CD8-positive, alpha-beta memory T cell (primary cell): Measurements from ENCODE around the gene PITPNM2. TPM values are rescaled to one million over a fixed set of nuclear protein-coding genes. Genes with fewer than 3 reads are reported as not detected.

Experiments
- CTCF ChIA-PET: fragments of 350-600 bp; sonication (Branson Sonifier 250); formaldehyde crosslinking; loops from one replicate; lab custom pipeline; 2021; ENCODE audit warnings: antibody characterized with exemption; lab: Charles Lee
- POLR2A ChIA-PET: fragments of 350-600 bp; sonication (Branson Sonifier 250); formaldehyde crosslinking; loops from one replicate; lab custom pipeline; 2021; ENCODE audit warnings: antibody characterized with exemption; lab: Charles Lee
- DNase-seq, 5 donors: peaks; one replicate each; pipeline versions ENCODE4 v3.0.0 to v3.0.0-alpha.2; 2020 to 2022; ENCODE audit warnings: mixed read lengths in 1 of 5
- H3K27ac ChIP-seq: one replicate; pipeline ENCODE4 v1.7.0; 2013; ENCODE audit warnings: low read depth, mild to moderate bottlenecking, low read length, moderate library complexity
- H3K27me3 ChIP-seq: 2 replicates; pipeline ENCODE4 v1.7.0; 2013; ENCODE audit warnings: low read length, mild to moderate bottlenecking; ENCODE audit not compliant: insufficient read depth, poor library complexity, severe bottlenecking
- H3K36me3 ChIP-seq: 2 replicates; pipeline ENCODE4 v1.7.0; 2013; ENCODE audit warnings: mild to moderate bottlenecking, low read length, moderate library complexity; ENCODE audit not compliant: insufficient read depth
- H3K4me1 ChIP-seq: 2 replicates; pipeline ENCODE4 v1.7.0; 2013; ENCODE audit warnings: mild to moderate bottlenecking, low read length, moderate library complexity; ENCODE audit not compliant: insufficient read depth
- H3K4me3 ChIP-seq: 2 replicates; pipeline ENCODE4 v1.7.0; 2013; ENCODE audit warnings: mild to moderate bottlenecking, low read length
- H3K9me3 ChIP-seq: 2 replicates; pipeline ENCODE4 v1.7.0; 2013; ENCODE audit warnings: mild to moderate bottlenecking, low read length
- H3K27ac Mint-ChIP-seq, 8 donors: one replicate each; pipeline ENCODE4 v1.8.0; 2020 to 2021; ENCODE audit warnings: mixed read lengths in 8 of 8, mild to moderate bottlenecking in 6 of 8, inconsistent platforms in 3 of 8, moderate library complexity in 3 of 8
- H3K27me3 Mint-ChIP-seq, 2 donors: one replicate each; pipeline ENCODE4 v1.8.0; 2020 to 2021; ENCODE audit warnings: mixed read lengths in 2 of 2, mild to moderate bottlenecking in 1 of 2, moderate library complexity in 1 of 2
- H3K36me3 Mint-ChIP-seq, 3 donors: one replicate each; pipeline ENCODE4 v1.8.0; 2020 to 2021; ENCODE audit warnings: mixed read lengths in 3 of 3, inconsistent platforms in 1 of 3, mild to moderate bottlenecking in 1 of 3
- H3K4me1 Mint-ChIP-seq, 3 donors: one replicate each; pipeline ENCODE4 v1.8.0; 2020 to 2021; ENCODE audit warnings: mixed read lengths in 3 of 3, inconsistent platforms in 1 of 3, mild to moderate bottlenecking in 1 of 3
- H3K4me3 Mint-ChIP-seq, 7 donors: one replicate each; pipeline ENCODE4 v1.8.0; 2020 to 2021; ENCODE audit warnings: mixed read lengths in 7 of 7, mild to moderate bottlenecking in 6 of 7, moderate library complexity in 4 of 7, inconsistent platforms in 2 of 7
- H3K9me3 Mint-ChIP-seq, 5 donors: one replicate each; pipeline ENCODE4 v1.8.0; 2020 to 2022; ENCODE audit warnings: mixed read lengths in 5 of 5, mild to moderate bottlenecking in 3 of 5, moderate library complexity in 2 of 5, inconsistent platforms in 1 of 5
- polyA plus RNA-seq: library from polyadenylated mRNA; unstranded; fragments of 300-500 nt; fragmentation: Illumina TruSeq; gene quantifications from one replicate; pipeline ENCODE4 v1.2.3, GENCODE V29; 2021
- total RNA-seq, 2 experiments: library from RNA; stranded (reverse); gene quantifications; one replicate each; pipeline ENCODE4 v1.2.3, GENCODE V29; 2021

PITPNM2 gene
- total and polyA plus RNA-seq, 3 experiments from 2014 or later: 1.8 to 6.1 (median 5.1) TPM

DNA sequence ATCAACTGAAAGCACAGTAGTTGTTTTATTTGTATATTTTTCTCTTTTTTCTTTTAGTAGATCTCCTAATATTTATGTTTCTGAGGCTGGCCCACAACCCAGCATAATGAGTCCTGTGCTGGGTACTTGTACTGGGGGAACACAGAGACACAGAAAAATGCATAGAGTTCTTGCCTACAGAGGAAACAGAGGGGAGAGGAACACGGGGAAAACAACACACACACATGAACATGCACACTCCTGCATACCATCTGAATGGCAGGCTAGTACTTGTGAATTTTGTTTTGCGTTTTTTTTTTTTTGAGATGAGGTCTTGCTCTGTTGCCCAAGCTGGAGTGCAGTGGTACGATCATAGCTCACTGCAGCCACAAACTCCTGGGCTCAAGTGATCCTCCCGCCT is 21.3 kb downstream of the PITPNM2 start:
- peak overlapping the region in 3 of 8 donors; percentile 23 to 63 (median 23) for H3K27ac Mint-ChIP-seq
- H3K36me3 ChIP-seq: no peaks in the 10 kb centered on the region
- no peak overlapping the region for H3K27ac ChIP-seq
- CTCF ChIA-PET: no interaction called here
- no peak overlapping the region for H3K4me3 ChIP-seq
- no peaks in the 10 kb centered on the region for H3K36me3 Mint-ChIP-seq
- H3K4me3 Mint-ChIP-seq: no peak overlapping the region
- no peaks in the 10 kb centered on the region for H3K27me3 Mint-ChIP-seq
- no peaks in the 10 kb centered on the region for H3K9me3 Mint-ChIP-seq
- DNase-seq: no peak
- peaks cover 24% of the 10 kb centered on the region for H3K4me1 ChIP-seq
- no peaks in the 10 kb centered on the region for H3K27me3 ChIP-seq
- no peaks in the 10 kb centered on the region for H3K9me3 ChIP-seq
- POLR2A ChIA-PET: no interaction called here
- peaks cover 15 to 21% (median 17%) of the 10 kb centered on the region in 3 donors for H3K4me1 Mint-ChIP-seq

DNA sequence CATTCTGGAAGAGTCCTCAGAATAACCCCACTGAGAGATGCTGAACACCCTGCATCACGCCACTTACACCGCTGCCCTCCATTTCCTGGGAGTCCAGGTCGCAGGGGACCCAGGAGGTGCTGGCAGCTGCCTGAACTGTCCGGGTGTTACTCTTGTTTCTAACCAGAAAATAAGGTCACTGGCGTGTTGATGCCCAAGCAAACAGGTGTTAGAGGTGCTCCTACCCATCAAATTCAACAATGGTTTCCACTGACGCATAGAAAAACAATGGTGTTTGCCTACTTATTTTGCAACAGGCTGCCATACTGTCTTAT is 23.8 kb downstream of the PITPNM2 start:
- no peak for DNase-seq
- Histone ChIP-seq H3K36me3 (no peaks in the 10 kb centered on the region), H3K9me3 (no peaks in the 10 kb centered on the region), H3K27me3 (no peaks in the 10 kb centered on the region), H3K27ac (no peak overlapping the region), H3K4me1 (peaks cover 36% of the 10 kb centered on the region), H3K4me3 (no peak overlapping the region)
- Mint-ChIP-seq H3K4me3 (no peak overlapping the region), H3K27ac (no peak overlapping the region), H3K4me1 (peaks cover 20 to 25% (median 23%) of the 10 kb centered on the region in 3 donors), H3K36me3 (no peaks in the 10 kb centered on the region), H3K9me3 (no peaks in the 10 kb centered on the region), H3K27me3 (no peaks in the 10 kb centered on the region)
- ChIA-PET POLR2A (interaction anchor here (0.6 kb wide), 2 partner anchors 136 to 1262 kb away, joined by 3 to 4 read pairs; no protein-coding TSS in a partner anchor), CTCF (no interaction called here)

- no peak overlapping the region for H3K27ac ChIP-seq
- DNase-seq: no peak
- no peaks in the 10 kb centered on the region for H3K9me3 Mint-ChIP-seq
- no peaks in the 10 kb centered on the region for H3K9me3 ChIP-seq
- no peak overlapping the region for H3K4me3 ChIP-seq
- H3K4me1 Mint-ChIP-seq: peaks cover 19 to 24% (median 23%) of the 10 kb centered on the region in 3 donors
- no peak overlapping the region for H3K27ac Mint-ChIP-seq
- no peaks in the 10 kb centered on the region for H3K27me3 Mint-ChIP-seq
- H3K36me3 ChIP-seq: no peaks in the 10 kb centered on the region
- POLR2A ChIA-PET: interaction anchor here (0.6 kb wide), 2 partner anchors 135 to 1262 kb away, joined by 3 to 4 read pairs; no protein-coding TSS in a partner anchor
- peaks cover 38% of the 10 kb centered on the region for H3K4me1 ChIP-seq
- H3K27me3 ChIP-seq: no peaks in the 10 kb centered on the region
- CTCF ChIA-PET: interaction anchor here (1.0 kb wide), 1 partner anchor 51 kb away, joined by 3 read pairs; no protein-coding TSS in a partner anchor
- no peak overlapping the region for H3K4me3 Mint-ChIP-seq
- H3K36me3 Mint-ChIP-seq: no peaks in the 10 kb centered on the region
These were observed 24.4 kb downstream of the PITPNM2 start for GRCh38 chr12:123126294-123127181.

GRCh38 chr12:123122626-123123025 is 28.3 kb downstream of the PITPNM2 start:
- DNase-seq: peak in 1 of 5 donors; percentile 21
- Histone ChIP-seq H3K36me3 (no peaks in the 10 kb centered on the region), H3K27ac (no peak overlapping the region), H3K27me3 (no peaks in the 10 kb centered on the region), H3K4me1 (peaks cover 62% of the 10 kb centered on the region), H3K9me3 (no peaks in the 10 kb centered on the region), H3K4me3 (no peak overlapping the region)
- H3K36me3 Mint-ChIP-seq: no peaks in the 10 kb centered on the region
- ChIA-PET POLR2A (interaction anchor here (0.6 to 0.7 kb wide), 2 partner anchors 16 to 47 kb away, joined by 3 to 4 read pairs; no protein-coding TSS in a partner anchor), CTCF (interaction anchor here (0.7 kb wide), 1 partner anchor 116 kb away, joined by 3 read pairs; no protein-coding TSS in a partner anchor)
- no peaks in the 10 kb centered on the region for H3K27me3 Mint-ChIP-seq
- H3K27ac Mint-ChIP-seq: peak overlapping the region in 6 of 8 donors; percentile 11 to 79 (median 48)
- H3K4me3 Mint-ChIP-seq: peak overlapping the region in 2 of 7 donors; percentile 6 to 22
- H3K4me1 Mint-ChIP-seq: peaks cover 33 to 34% (median 33%) of the 10 kb centered on the region in 3 donors
- no peaks in the 10 kb centered on the region for H3K9me3 Mint-ChIP-seq

DNA sequence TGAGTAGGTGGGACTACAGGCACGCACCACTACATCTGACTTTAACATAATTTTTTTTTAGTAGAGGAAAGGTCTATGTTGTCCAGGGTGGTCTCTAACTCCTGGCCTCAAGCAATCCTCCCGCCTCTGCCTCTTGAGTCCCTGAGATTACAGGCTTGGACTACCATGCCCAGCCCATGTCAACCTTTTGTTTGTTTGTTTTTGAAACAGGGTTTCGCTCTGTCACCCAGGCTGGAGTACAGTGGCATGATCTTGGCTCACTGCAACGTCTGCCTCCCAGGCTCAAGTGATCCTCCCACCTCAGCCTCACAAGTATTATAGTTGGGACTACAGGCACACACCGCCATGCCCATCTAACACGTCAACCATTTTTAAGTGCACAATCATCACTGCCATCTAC is 29.2 kb downstream of the PITPNM2 start:
- Histone ChIP-seq H3K9me3 (no peaks in the 10 kb centered on the region), H3K27me3 (no peaks in the 10 kb centered on the region), H3K4me1 (peaks cover 69% of the 10 kb centered on the region), H3K4me3 (no peak overlapping the region), H3K27ac (no peak overlapping the region), H3K36me3 (no peaks in the 10 kb centered on the region)
- no peak overlapping the region for H3K4me3 Mint-ChIP-seq
- ChIA-PET CTCF (interaction anchor here (1.2 kb wide), 1 partner anchor 14 kb away, joined by 3 read pairs; no protein-coding TSS in a partner anchor), POLR2A (no interaction called here)
- H3K27ac Mint-ChIP-seq: peak overlapping the region in 5 of 8 donors; percentile 25 to 81 (median 77)
- H3K9me3 Mint-ChIP-seq: no peaks in the 10 kb centered on the region
- no peak for DNase-seq
- H3K36me3 Mint-ChIP-seq: no peaks in the 10 kb centered on the region
- no peaks in the 10 kb centered on the region for H3K27me3 Mint-ChIP-seq
- H3K4me1 Mint-ChIP-seq: peaks cover 33 to 34% (median 33%) of the 10 kb centered on the region in 3 donors

DNA sequence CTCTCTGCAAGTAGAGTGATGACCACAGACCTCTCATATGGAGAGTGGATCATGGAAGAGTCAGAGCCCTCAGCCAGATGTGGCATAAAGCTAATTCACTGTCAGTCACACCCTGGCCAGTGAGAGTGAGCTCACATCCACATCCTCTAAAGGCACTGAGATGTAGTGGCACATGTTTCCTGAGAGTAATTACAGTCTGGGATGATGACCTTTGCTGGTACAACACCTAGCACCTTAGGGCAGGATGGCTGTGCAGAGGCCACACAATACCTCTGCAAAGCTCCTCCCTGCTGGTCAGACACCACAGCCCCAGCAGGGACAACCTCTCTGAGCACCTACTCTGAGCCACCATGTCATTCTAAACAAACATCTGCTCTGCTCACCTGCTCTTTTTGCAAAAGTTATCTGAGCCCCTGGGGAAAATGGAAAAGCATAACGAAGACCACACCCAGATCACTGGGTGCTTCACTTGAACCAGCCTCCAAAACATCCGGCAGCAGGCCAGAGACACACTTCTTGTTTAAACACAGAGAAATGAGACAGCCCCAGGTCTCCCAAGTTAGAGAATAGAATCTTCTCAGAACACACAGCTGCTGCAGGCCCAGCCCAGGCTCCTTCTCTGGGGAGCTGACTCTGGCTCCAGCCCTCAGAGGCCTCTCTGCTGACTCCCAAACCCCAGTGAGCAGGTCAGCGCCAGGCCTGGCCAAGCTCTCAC is 30.3 kb downstream of the PITPNM2 start:
- peak overlapping the region in 7 of 8 donors; percentile 30 to 86 (median 71) for H3K27ac Mint-ChIP-seq
- Histone ChIP-seq H3K36me3 (no peaks in the 10 kb centered on the region), H3K27me3 (no peaks in the 10 kb centered on the region), H3K27ac (no peak overlapping the region), H3K9me3 (no peaks in the 10 kb centered on the region), H3K4me3 (peak overlapping the region; percentile 24), H3K4me1 (peaks cover 74% of the 10 kb centered on the region)
- H3K27me3 Mint-ChIP-seq: no peaks in the 10 kb centered on the region
- DNase-seq: peak in 1 of 5 donors; percentile 53
- H3K36me3 Mint-ChIP-seq: no peaks in the 10 kb centered on the region
- H3K4me1 Mint-ChIP-seq: peaks cover 31 to 34% (median 33%) of the 10 kb centered on the region in 3 donors
- H3K9me3 Mint-ChIP-seq: no peaks in the 10 kb centered on the region
- CTCF ChIA-PET: interaction anchor here (1.2 kb wide), 1 partner anchor 13 kb away, joined by 3 read pairs; no protein-coding TSS in a partner anchor
- POLR2A ChIA-PET: no interaction called here
- H3K4me3 Mint-ChIP-seq: peak overlapping the region in 2 of 7 donors; percentile 37 to 45

DNA sequence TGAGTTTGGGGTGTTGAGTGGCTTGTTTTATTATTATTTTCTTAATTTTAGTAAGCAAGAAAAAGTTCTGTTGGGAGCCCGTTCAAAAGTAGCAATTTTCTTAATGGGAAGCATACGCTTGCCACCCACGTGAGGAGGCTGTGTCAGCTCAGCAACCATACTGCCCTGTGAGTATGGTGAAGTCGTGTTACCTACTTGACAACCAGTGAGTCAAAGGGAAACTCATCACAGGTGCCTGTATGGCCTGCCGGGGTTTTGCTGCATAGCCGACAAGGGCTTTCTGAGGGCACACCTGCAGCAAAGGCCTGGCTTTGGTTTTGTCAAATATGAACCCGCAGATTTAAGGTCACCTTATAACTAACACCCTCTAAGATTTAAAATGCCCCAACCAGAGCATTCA is 31.1 kb downstream of the PITPNM2 start:
- Mint-ChIP-seq H3K27ac (peak overlapping the region in 6 of 8 donors; percentile 5 to 81 (median 44)), H3K4me1 (peaks cover 31 to 34% (median 33%) of the 10 kb centered on the region in 3 donors), H3K4me3 (peak overlapping the region in 1 of 7 donors; percentile 45), H3K9me3 (no peaks in the 10 kb centered on the region), H3K36me3 (no peaks in the 10 kb centered on the region), H3K27me3 (no peaks in the 10 kb centered on the region)
- peak in 1 of 5 donors; percentile 14 for DNase-seq
- no peak overlapping the region for H3K4me3 ChIP-seq
- no peaks in the 10 kb centered on the region for H3K27me3 ChIP-seq
- H3K9me3 ChIP-seq: no peaks in the 10 kb centered on the region
- H3K36me3 ChIP-seq: no peaks in the 10 kb centered on the region
- ChIA-PET CTCF (interaction anchor here (1.3 kb wide), 1 partner anchor 13 kb away, joined by 7 read pairs; no protein-coding TSS in a partner anchor), POLR2A (no interaction called here)
- peaks cover 82% of the 10 kb centered on the region for H3K4me1 ChIP-seq
- H3K27ac ChIP-seq: no peak overlapping the region
